Ishikawa (cell line): ENCODE measurements around the gene NPTXR.

Experiments
- CEBPB ChIP-seq: IDR thresholded peaks from 2 replicates; pipeline ENCODE4 v1.6.1; 2012
- EGR1 ChIP-seq: IDR thresholded peaks from 2 replicates; pipeline ENCODE4 v1.6.1; 2012
- EP300 ChIP-seq: IDR thresholded peaks from 2 replicates; pipeline ENCODE4 v1.6.1; 2012; ENCODE audit warnings: borderline replicate concordance
- FOXM1 ChIP-seq: IDR thresholded peaks from 2 replicates; pipeline ENCODE4 v1.6.1; 2012; ENCODE audit warnings: low read depth, borderline replicate concordance
- RAD21 ChIP-seq: IDR thresholded peaks from 2 replicates; pipeline ENCODE4 v1.6.1; 2012; ENCODE audit warnings: low read depth
- REST ChIP-seq: IDR thresholded peaks from 2 replicates; pipeline ENCODE4 v1.6.1; 2012; ENCODE audit warnings: low read depth, mild to moderate bottlenecking
- TAF1 ChIP-seq: IDR thresholded peaks from 2 replicates; pipeline ENCODE4 v1.6.1; 2012; ENCODE audit warnings: low read depth, mild to moderate bottlenecking
- TCF12 ChIP-seq: IDR thresholded peaks from 2 replicates; pipeline ENCODE4 v1.6.1; 2012; ENCODE audit warnings: low read depth
- TEAD4 ChIP-seq: IDR thresholded peaks from 2 replicates; pipeline ENCODE4 v1.6.1; 2012
- USF1 ChIP-seq: IDR thresholded peaks from 2 replicates; pipeline ENCODE4 v1.6.1; 2012
- YY1 ChIP-seq: IDR thresholded peaks from 2 replicates; pipeline ENCODE4 v1.6.1; 2012; ENCODE audit warnings: low read depth
- ZBTB7A ChIP-seq: IDR thresholded peaks from 2 replicates; pipeline ENCODE4 v1.6.1; 2012; ENCODE audit warnings: low read depth

- TF ChIP-seq RAD21: no peak
- no peak for TF ChIP-seq YY1
- TF ChIP-seq TAF1: no peak
- TF ChIP-seq TCF12: no peak
- TF ChIP-seq FOXM1: no peak
- no peak for TF ChIP-seq USF1
- TF ChIP-seq EGR1: no peak
- no peak for TF ChIP-seq EP300
- TF ChIP-seq CEBPB: no peak
- no peak for TF ChIP-seq REST
- no peak for TF ChIP-seq TEAD4
- no peak for TF ChIP-seq ZBTB7A
These were observed 13.1 kb downstream of the NPTXR start for GRCh38 chr22:38830845-38831108.
